HCT116 (cell line): ENCODE measurements around the gene DCAF5. TPM values are rescaled to one million over a fixed set of nuclear protein-coding genes. Genes with fewer than 3 reads are reported as not detected.

Experiments
- ATAC-seq: fragments of 200-7000 bp; cut with Tn5 transposase; 2 replicates; pipeline ENCODE4 v1.9.1; 2020; ENCODE audit warnings: mild to moderate bottlenecking, moderate library complexity
- BruUV-seq: library from RNA; stranded (reverse); fragments of 400-500 nt; replicated peaks from 2 replicates; lab custom pipeline; 2021; lab: Mats Ljungman, UMichigan
- CTCF ChIA-PET: fragments of 300-600 bp; sonication (Branson Sonifier 250); formaldehyde crosslinking; loops from one replicate; lab custom pipeline; 2021; ENCODE audit warnings: antibody characterized with exemption; lab: Charles Lee
- POLR2A ChIA-PET: fragments of 300-600, 350-600 bp; sonication (Branson Sonifier 250); formaldehyde crosslinking; loops from one replicate; lab custom pipeline; 2021; ENCODE audit warnings: antibody characterized with exemption; lab: Charles Lee
- RAD21 ChIA-PET, 2 experiments: fragments of 300-600 bp; sonication (Branson Sonifier 250); formaldehyde crosslinking; loops; one replicate each; lab custom pipeline; 2023; ENCODE audit warnings: low total read pairs in 2 of 2; ENCODE audit not compliant: uncharacterized antibody in 2 of 2, unreplicated experiment in 2 of 2, low non-redundant PET in 1 of 2; lab: Charles Lee
- DNase-seq: peaks from one replicate; pipeline ENCODE4 v3.0.0-alpha.2; 2010; ENCODE audit warnings: low read depth, low spot score
- H2AFZ ChIP-seq: fragments of 200-600 bp; shearing (Covaris generic), sonication (generic); 2 replicates; pipeline ENCODE4 v1.6.1; 2017; ENCODE audit warnings: low read depth, mixed run types, mixed read lengths, antibody characterized with exemption, low read length; ENCODE audit not compliant: poor library complexity, severe bottlenecking
- H3K27ac ChIP-seq: 2 replicates; pipeline ENCODE4 v1.5.1; 2012; ENCODE audit warnings: low read depth, low read length
- H3K27me3 ChIP-seq: fragments of 200-600 bp; sonication (generic); 2 replicates; pipeline ENCODE4 v1.6.1; 2016; ENCODE audit warnings: mixed run types, low read length, mixed read lengths; ENCODE audit not compliant: insufficient read depth
- H3K36me3 ChIP-seq, 2 experiments: fragments of 200-500 bp in 1 of 2; fragments of 200-600 bp in 1 of 2; sonication (Bioruptor generic) in 1 of 2; sonication (generic) in 1 of 2; 2 replicates each; pipeline versions ENCODE4 v1.5.1 to v1.6.1; 2014 to 2016; ENCODE audit warnings: low read length in 2 of 2, inconsistent platforms in 1 of 2, mixed read lengths in 1 of 2, mixed run types in 1 of 2; ENCODE audit not compliant: insufficient read depth in 2 of 2, control insufficient read depth in 1 of 2
- H3K4me1 ChIP-seq, 2 experiments: fragments of 200-600 bp in 1 of 2; sonication (generic) in 1 of 2; 2 replicates each; pipeline versions ENCODE4 v1.5.1 to v1.6.1; 2012 to 2017; ENCODE audit warnings: low read length in 2 of 2, inconsistent platforms in 1 of 2, mild to moderate bottlenecking in 1 of 2, mixed read lengths in 1 of 2, mixed run types in 1 of 2, moderate library complexity in 1 of 2; ENCODE audit not compliant: insufficient read depth in 2 of 2, control insufficient read depth in 1 of 2
- H3K4me2 ChIP-seq: fragments of 200-600 bp; sonication (generic); 2 replicates; pipeline ENCODE4 v1.6.1; 2017; ENCODE audit warnings: mixed run types, low read length, mixed read lengths
- H3K4me3 ChIP-seq, 2 experiments: fragments of 200-600 bp in 1 of 2; sonication (generic) in 1 of 2; replicated peaks in 1 of 2; 2 replicates each; pipeline ENCODE4 v1.5.1; 2011 to 2016; ENCODE audit warnings: low read length in 2 of 2, control low read depth in 1 of 2, low read depth in 1 of 2, mild to moderate bottlenecking in 1 of 2, mixed read lengths in 1 of 2, mixed run types in 1 of 2
- H3K79me2 ChIP-seq: fragments of 200-600 bp; sonication (generic); 2 replicates; pipeline ENCODE4 v1.6.1; 2017; ENCODE audit warnings: mild to moderate bottlenecking, mixed run types, low read length, moderate library complexity, mixed read lengths; ENCODE audit not compliant: insufficient read depth
- H3K9ac ChIP-seq: fragments of 200-600 bp; sonication (generic); 2 replicates; pipeline ENCODE4 v1.6.1; 2016; ENCODE audit warnings: low read length, mixed read lengths
- H3K9me2 ChIP-seq: fragments of 200-600 bp; sonication (generic), shearing (Covaris generic); 2 replicates; pipeline ENCODE4 v1.6.1; 2017; ENCODE audit warnings: mixed run types, mild to moderate bottlenecking, moderate library complexity; ENCODE audit not compliant: insufficient read depth
- H3K9me3 ChIP-seq, 2 experiments: fragments of 200-500 bp in 1 of 2; fragments of 200-600 bp in 1 of 2; sonication (Bioruptor generic) in 1 of 2; sonication (generic) in 1 of 2; 2 replicates each; pipeline ENCODE4 v1.6.1; 2014 to 2017; ENCODE audit warnings: low read length in 2 of 2, mixed read lengths in 2 of 2, inconsistent platforms in 1 of 2, low read depth in 1 of 2, mild to moderate bottlenecking in 1 of 2, mixed run types in 1 of 2, moderate library complexity in 1 of 2; ENCODE audit not compliant: control insufficient read depth in 1 of 2, insufficient read depth in 1 of 2
- H4K20me1 ChIP-seq: fragments of 200-600 bp; sonication (generic), shearing (Covaris generic); 2 replicates; pipeline ENCODE4 v1.6.1; 2017; ENCODE audit warnings: mixed run types, mild to moderate bottlenecking, moderate library complexity; ENCODE audit not compliant: insufficient read depth
- CBX3 ChIP-seq: IDR thresholded peaks from 2 replicates; pipeline ENCODE4 v1.6.1; 2012; ENCODE audit warnings: low read depth
- CEBPB ChIP-seq: IDR thresholded peaks from 2 replicates; pipeline ENCODE4 v1.6.1; 2012; ENCODE audit warnings: low read depth
- EGR1 ChIP-seq: IDR thresholded peaks from 2 replicates; pipeline ENCODE4 v1.6.1; 2012; ENCODE audit warnings: low read depth
- ELF1 ChIP-seq: IDR thresholded peaks from 2 replicates; pipeline ENCODE4 v1.6.1; 2012; ENCODE audit warnings: low read depth, borderline replicate concordance
- EZH2 ChIP-seq: fragments of 200-600 bp; sonication (generic); IDR thresholded peaks from 2 replicates; pipeline ENCODE4 v1.6.1; 2017; ENCODE audit warnings: antibody characterized with exemption, mixed run types
- FOSL1 ChIP-seq: IDR thresholded peaks from 2 replicates; pipeline ENCODE4 v1.6.1; 2012; ENCODE audit warnings: low read depth
- POLR2A ChIP-seq: IDR thresholded peaks from 2 replicates; pipeline ENCODE4 v1.7.0; 2011; ENCODE audit warnings: borderline replicate concordance; ENCODE audit not compliant: insufficient read depth, insufficient read length; ENCODE audit errors: extremely low read depth
- POLR2AphosphoS5 ChIP-seq: IDR thresholded peaks from 2 replicates; pipeline ENCODE4 v1.6.1; 2011; ENCODE audit warnings: mild to moderate bottlenecking, low read depth, low read length, moderate library complexity
- SIN3A ChIP-seq: IDR thresholded peaks from 2 replicates; pipeline ENCODE4 v1.6.1; 2012; ENCODE audit warnings: low read depth
- SP1 ChIP-seq: IDR thresholded peaks from 2 replicates; pipeline ENCODE4 v1.6.1; 2012; ENCODE audit warnings: low read depth
- SRF ChIP-seq: IDR thresholded peaks from 2 replicates; pipeline ENCODE4 v1.6.1; 2012; ENCODE audit warnings: low read depth
- YY1 ChIP-seq: IDR thresholded peaks from 2 replicates; pipeline ENCODE4 v1.6.1; 2011; ENCODE audit warnings: low read length, low read depth, moderate library complexity, mild to moderate bottlenecking; ENCODE audit not compliant: insufficient replicate concordance; ENCODE audit errors: extremely low read depth
- ZFX ChIP-seq: fragments of 450-650 bp; IDR thresholded peaks from 2 replicates; pipeline ENCODE4 v1.6.1; 2017
- intact Hi-C: fragments of 100-400 bp; cut with micrococcal nuclease; formaldehyde crosslinking; loops from 2 replicates; pipeline ENCODE4 v1.10.0; 2022
- total RNA-seq: library from RNA; stranded (reverse); gene quantifications from one replicate; pipeline ENCODE4 v1.2.1, GENCODE V29; 2021; ENCODE audit not compliant: unreplicated experiment
- TF ChIP-seq, protein P1 (sequence below): IDR thresholded peaks from 2 replicates; pipeline ENCODE4 v1.6.1; 2012
- TF ChIP-seq, protein P2 (sequence below): IDR thresholded peaks from 2 replicates; pipeline ENCODE4 v1.6.1; 2012
- TF ChIP-seq, protein P3 (sequence below): IDR thresholded peaks from 2 replicates; pipeline ENCODE4 v1.6.1; 2012; ENCODE audit warnings: low read depth

DCAF5 gene
- total RNA-seq, 1 experiment from 2014 or later, result 27.1 TPM

DNA sequence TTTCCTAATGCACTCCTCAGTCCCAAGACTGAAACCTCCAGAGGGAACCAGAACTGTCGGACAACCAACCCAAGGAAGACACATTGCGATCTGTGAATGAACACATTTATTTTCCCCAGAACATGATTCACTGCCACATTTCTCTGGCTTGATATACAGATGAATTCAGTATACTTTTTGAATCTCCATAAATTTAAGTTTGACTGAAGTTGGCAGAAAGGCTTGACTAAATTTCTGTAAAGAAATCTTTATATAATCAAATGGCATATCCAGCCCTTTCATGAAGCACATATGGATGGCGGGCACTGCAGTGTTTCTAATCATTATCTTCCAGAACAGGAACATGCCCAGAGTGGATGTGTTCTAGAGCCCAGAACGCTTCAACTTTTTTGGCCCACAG lies 56.7 kb downstream of the DCAF5 start:
- ChIA-PET RAD21 (no interaction called here), CTCF (interaction anchor here (1.3 kb wide), 1 partner anchor 185 kb away, joined by 3 read pairs; no protein-coding TSS in a partner anchor), POLR2A (no interaction called here)
- TF ChIP-seq EZH2, result no peak
- TF ChIP-seq SIN3A, result no peak
- no peak for TF ChIP-seq FOSL1
- TF ChIP-seq ELF1, result no peak
- TF ChIP-seq POLR2A, result no peak
- no peak for TF ChIP-seq SP1
- no peak for TF ChIP-seq ZFX
- Histone ChIP-seq H3K9ac (no peak overlapping the region), H3K9me2 (no peaks in the 10 kb centered on the region), H2AFZ (no peak overlapping the region), H3K27me3 (no peaks in the 10 kb centered on the region), H3K9me3 (no peaks in the 10 kb centered on the region), H3K4me3 (no peak overlapping the region), H3K4me1 (no peaks in the 10 kb centered on the region), H3K79me2 (no peaks in the 10 kb centered on the region), H3K27ac (no peak overlapping the region), H3K36me3 (peaks cover 4 to 5% of the 10 kb centered on the region in 2 experiments; a peak in 2 of 4 replicates), H4K20me1 (no peaks in the 10 kb centered on the region), H3K4me2 (no peak overlapping the region)
- intact Hi-C loops, result no loop called here
- ATAC-seq, result no peak
- DNase-seq, result no peak
- no TSS peak for BruUV-seq

DNA sequence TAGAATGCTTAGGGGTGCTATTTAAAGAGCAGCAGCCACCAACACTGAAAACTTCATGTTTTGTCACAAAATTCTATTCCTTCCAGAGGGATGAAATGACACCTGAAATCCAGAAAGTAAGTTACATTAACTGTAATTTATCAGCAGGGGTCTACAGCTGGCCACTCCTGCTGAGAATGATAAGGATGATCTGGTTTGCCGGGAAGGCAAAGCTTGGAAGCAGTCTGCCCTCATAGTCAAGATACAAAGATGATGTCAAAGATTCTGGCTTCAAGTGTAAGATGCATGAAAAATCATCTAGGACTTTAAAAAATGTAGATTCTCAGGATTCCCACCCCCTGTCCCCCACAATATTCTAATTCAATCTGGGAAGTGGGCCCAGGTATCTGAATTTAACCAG lies 58.4 kb downstream of the DCAF5 start:
- Histone ChIP-seq H3K4me1 (no peaks in the 10 kb centered on the region), H3K9ac (no peak overlapping the region), H3K9me3 (no peaks in the 10 kb centered on the region), H3K79me2 (no peaks in the 10 kb centered on the region), H3K27ac (no peak overlapping the region), H3K36me3 (peaks cover 6 to 12% of the 10 kb centered on the region in 2 experiments; a peak in 2 of 4 replicates), H3K4me3 (no peak overlapping the region), H3K27me3 (no peaks in the 10 kb centered on the region), H3K9me2 (no peaks in the 10 kb centered on the region), H4K20me1 (no peaks in the 10 kb centered on the region), H2AFZ (no peak overlapping the region), H3K4me2 (no peak overlapping the region)
- ChIA-PET POLR2A (interaction anchor here (0.6 kb wide), 1 partner anchor 59 kb away, joined by 5 read pairs; the partner anchor contains the start of gene DCAF5), CTCF (no interaction called here), RAD21 (no interaction called here)
- intact Hi-C loops, result loop anchor here (5.0 kb wide), 1 partner anchor 232 kb away; no protein-coding TSS in a partner anchor
- BruUV-seq, result no TSS peak
- ATAC-seq (no peak), DNase-seq (no peak)
- TF ChIP-seq POLR2AphosphoS5 (no peak), SRF (no peak), YY1 (no peak), CBX3 (no peak), POLR2A (no peak), CEBPB (no peak), EGR1 (no peak), ZFX (no peak), SP1 (no peak), SIN3A (no peak)
- TF ChIP-seq, protein P1, sequence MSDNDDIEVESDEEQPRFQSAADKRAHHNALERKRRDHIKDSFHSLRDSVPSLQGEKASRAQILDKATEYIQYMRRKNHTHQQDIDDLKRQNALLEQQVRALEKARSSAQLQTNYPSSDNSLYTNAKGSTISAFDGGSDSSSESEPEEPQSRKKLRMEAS, result no peak
- TF ChIP-seq, protein P2, sequence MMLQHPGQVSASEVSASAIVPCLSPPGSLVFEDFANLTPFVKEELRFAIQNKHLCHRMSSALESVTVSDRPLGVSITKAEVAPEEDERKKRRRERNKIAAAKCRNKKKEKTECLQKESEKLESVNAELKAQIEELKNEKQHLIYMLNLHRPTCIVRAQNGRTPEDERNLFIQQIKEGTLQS, result no peak
- TF ChIP-seq, protein P3, sequence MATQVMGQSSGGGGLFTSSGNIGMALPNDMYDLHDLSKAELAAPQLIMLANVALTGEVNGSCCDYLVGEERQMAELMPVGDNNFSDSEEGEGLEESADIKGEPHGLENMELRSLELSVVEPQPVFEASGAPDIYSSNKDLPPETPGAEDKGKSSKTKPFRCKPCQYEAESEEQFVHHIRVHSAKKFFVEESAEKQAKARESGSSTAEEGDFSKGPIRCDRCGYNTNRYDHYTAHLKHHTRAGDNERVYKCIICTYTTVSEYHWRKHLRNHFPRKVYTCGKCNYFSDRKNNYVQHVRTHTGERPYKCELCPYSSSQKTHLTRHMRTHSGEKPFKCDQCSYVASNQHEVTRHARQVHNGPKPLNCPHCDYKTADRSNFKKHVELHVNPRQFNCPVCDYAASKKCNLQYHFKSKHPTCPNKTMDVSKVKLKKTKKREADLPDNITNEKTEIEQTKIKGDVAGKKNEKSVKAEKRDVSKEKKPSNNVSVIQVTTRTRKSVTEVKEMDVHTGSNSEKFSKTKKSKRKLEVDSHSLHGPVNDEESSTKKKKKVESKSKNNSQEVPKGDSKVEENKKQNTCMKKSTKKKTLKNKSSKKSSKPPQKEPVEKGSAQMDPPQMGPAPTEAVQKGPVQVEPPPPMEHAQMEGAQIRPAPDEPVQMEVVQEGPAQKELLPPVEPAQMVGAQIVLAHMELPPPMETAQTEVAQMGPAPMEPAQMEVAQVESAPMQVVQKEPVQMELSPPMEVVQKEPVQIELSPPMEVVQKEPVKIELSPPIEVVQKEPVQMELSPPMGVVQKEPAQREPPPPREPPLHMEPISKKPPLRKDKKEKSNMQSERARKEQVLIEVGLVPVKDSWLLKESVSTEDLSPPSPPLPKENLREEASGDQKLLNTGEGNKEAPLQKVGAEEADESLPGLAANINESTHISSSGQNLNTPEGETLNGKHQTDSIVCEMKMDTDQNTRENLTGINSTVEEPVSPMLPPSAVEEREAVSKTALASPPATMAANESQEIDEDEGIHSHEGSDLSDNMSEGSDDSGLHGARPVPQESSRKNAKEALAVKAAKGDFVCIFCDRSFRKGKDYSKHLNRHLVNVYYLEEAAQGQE, result no peak
